GM18951 (cell line): ENCODE data around the gene GJB5.
"Not testable (repeated sequence)": the region's sequence is repeated elsewhere in the genome, so short reads cannot be mapped to it uniquely, and the experiment has no call there.

Source experiments
- POLR2A ChIP-seq: IDR thresholded peaks from 4 replicates; pipeline ENCODE4 v1.6.1; 2011; ENCODE audit warnings: mild to moderate bottlenecking; ENCODE audit not compliant: insufficient read length, insufficient read depth; ENCODE audit errors: extremely low read depth
- in situ Hi-C: fragments of 300-500 bp; cut with MboI; formaldehyde crosslinking; loops from one replicate; pipeline ENCODE4 v1.12.0; 2022; ENCODE audit warnings: low sequenced_read_pairs, mixed read lengths, inconsistent platforms; ENCODE audit not compliant: unreplicated experiment

GJB5 gene

DNA sequence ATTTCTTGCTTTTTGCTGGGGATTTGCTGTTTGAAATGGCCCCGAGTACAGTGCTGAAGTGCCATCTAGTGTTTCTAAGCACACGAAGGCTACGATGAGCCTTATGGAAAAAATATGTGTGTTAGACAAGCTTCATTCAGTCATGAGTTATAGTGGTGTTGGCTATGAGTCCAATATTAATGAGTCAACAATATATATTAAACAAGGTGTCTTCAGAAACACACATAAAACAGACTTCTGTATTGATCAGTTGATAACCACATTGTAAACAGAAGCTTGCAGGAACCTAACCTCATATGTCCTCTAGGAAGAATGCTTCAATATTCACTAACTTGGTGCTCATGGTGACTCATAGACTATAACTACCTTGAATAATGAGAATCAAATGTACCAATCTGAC lies 1.7 kb upstream of the GJB5 start:
- in situ Hi-C loops = no loop called here
- no peak for TF ChIP-seq POLR2A

DNA sequence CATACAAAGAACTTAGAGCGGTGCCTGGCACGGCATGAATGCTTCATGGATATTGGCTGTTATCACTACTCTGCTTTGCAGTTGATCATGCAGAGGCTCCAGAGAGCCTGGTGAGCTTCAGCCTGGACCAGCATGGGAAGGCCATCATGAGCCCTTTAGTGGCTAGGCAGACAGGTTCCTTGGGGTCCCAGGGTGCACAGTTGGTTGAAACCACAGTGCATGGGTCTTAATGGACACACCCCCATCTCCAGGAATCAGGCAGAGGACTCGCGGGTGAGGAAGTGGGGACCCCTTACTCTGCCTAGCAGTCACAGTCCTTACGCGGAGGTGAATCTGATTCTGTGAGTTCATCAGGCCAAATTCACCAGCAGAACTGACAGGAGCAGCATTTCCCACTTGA lies 1.1 kb downstream of the GJB5 start:
- TF ChIP-seq POLR2A = no peak
- in situ Hi-C loops = no loop called here

DNA sequence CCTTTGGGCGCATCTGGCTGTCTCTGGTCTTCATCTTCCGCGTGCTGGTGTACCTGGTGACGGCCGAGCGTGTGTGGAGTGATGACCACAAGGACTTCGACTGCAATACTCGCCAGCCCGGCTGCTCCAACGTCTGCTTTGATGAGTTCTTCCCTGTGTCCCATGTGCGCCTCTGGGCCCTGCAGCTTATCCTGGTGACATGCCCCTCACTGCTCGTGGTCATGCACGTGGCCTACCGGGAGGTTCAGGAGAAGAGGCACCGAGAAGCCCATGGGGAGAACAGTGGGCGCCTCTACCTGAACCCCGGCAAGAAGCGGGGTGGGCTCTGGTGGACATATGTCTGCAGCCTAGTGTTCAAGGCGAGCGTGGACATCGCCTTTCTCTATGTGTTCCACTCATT lies 2.5 kb downstream of the GJB5 start:
- TF ChIP-seq POLR2A = no peak
- in situ Hi-C loops = no loop called here

DNA sequence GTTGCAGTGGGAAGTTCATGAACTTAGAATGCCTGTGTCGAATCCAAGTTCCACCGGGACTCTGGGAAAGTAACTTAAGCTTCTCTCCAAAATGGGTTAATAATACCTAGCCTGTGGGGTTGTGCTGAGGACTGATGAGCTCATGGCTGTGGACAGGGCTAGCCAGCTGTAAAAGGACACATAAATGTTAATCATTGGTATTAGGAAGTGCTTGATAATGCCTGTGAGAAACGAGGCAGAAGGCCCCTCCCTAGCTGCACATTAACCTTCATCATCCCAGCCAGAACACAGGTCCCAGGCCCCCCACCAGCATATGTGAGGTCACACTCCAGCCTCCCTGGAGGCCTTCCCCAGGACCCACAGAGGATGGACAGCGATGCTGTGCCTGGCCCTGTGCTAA lies 3.9 kb downstream of the GJB5 start:
- TF ChIP-seq POLR2A = no peak
- in situ Hi-C loops = no loop called here

DNA sequence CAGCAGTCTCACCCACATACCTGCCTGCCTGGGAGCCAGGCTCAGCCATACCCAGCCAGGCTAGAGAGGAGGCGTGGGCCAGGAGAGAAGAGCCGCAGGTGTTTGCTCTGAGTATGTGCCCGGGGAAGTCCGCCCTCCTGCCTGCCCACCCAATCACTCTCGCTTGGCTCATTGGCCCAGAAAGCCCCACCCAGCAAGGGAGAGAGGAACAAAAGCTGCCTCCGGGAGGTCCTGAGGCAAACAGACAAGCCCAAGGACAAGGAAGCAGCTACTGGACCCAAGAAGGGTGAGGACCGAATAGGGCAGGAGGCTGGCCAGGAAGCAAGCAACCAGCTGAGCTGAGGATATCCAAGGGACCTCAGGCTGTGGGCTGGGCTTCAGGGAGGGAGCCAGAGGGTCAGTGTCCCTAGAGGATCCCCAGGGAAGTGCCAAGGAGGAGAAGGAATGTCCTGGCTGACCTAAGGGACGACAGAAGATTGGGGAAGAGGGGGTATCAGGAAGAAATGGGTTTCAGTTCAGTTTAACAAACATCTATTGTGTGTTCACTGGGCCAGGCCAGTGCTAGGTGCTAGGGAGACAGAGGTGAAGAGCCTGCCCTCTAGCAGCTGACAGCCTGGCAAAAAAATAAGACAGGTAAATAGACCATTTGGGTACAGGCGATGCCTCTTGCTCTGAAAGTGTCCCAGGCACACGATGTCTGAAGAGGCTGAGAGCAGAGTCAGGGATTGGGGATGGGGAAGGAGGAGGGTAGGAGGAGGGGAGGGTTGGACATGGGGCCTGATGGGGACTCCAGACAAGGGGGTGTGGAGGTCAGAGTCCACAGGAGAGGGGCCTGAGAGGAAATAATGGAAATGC lies 4.9 kb downstream of the GJB5 start, which contains the start of gene GJB4:
TSS of gene GJB4 (plus strand) at position 238 of the 855 bp plus-strand sequence. CDS start 1,515 bp downstream, outside the sequence.
- in situ Hi-C loops = no loop called here
- no peak for TF ChIP-seq POLR2A

DNA sequence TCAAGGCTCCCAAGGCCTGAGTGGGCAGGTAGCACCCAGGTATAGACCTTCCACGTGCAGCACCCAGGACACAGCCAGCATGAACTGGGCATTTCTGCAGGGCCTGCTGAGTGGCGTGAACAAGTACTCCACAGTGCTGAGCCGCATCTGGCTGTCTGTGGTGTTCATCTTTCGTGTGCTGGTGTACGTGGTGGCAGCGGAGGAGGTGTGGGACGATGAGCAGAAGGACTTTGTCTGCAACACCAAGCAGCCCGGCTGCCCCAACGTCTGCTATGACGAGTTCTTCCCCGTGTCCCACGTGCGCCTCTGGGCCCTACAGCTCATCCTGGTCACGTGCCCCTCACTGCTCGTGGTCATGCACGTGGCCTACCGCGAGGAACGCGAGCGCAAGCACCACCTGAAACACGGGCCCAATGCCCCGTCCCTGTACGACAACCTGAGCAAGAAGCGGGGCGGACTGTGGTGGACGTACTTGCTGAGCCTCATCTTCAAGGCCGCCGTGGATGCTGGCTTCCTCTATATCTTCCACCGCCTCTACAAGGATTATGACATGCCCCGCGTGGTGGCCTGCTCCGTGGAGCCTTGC lies 6.4 kb downstream of the GJB5 start:
- TF ChIP-seq POLR2A = no peak
- in situ Hi-C loops = no loop called here

DNA sequence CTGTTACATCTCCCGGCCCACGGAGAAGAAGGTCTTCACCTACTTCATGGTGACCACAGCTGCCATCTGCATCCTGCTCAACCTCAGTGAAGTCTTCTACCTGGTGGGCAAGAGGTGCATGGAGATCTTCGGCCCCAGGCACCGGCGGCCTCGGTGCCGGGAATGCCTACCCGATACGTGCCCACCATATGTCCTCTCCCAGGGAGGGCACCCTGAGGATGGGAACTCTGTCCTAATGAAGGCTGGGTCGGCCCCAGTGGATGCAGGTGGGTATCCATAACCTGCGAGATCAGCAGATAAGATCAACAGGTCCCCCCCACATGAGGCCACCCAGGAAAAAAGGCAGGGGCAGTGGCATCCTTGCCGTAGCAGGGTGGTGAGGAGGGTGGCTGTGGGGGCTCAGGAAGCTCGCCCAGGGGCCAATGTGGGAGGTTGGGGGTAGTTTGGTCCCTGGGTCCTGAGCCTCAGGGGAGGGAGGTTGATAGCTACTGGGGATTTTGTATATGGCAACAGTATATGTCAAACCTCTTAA lies 7.0 kb downstream of the GJB5 start:
- TF ChIP-seq POLR2A = no peak
- in situ Hi-C loops = no loop called here

DNA sequence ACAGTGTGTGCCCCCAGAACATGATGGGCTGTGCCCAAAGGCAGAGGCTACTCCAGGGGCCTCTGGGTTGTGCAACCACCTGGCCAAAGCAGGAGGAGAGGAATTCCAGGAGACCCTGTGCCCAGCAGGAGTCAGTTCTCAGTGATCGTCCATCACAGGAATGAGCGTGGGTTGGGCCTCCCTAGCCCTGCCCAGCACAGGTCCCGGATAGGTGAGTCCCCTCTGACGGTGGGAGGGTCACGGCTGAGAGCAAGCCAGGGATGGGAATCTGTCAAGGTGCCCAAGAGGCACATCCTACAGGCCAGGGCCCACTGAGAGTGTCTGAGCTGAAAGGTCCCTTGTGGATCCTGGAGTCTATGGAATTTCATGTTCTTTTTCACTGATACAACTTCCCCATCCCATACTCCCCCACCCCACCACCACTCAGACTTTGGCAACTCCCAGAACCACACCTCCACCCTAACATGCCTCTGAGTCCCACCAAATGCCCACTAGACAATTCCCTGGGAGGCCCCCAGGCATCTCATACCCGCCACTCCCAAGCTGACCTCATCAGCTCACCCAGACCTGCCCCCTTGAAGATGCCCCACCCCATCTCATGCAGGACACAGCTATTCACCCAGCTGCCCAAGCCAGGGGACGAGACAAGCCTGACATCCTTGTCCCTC lies 7.8 kb downstream of the GJB5 start:
- no peak for TF ChIP-seq POLR2A
- in situ Hi-C loops = no loop called here

DNA sequence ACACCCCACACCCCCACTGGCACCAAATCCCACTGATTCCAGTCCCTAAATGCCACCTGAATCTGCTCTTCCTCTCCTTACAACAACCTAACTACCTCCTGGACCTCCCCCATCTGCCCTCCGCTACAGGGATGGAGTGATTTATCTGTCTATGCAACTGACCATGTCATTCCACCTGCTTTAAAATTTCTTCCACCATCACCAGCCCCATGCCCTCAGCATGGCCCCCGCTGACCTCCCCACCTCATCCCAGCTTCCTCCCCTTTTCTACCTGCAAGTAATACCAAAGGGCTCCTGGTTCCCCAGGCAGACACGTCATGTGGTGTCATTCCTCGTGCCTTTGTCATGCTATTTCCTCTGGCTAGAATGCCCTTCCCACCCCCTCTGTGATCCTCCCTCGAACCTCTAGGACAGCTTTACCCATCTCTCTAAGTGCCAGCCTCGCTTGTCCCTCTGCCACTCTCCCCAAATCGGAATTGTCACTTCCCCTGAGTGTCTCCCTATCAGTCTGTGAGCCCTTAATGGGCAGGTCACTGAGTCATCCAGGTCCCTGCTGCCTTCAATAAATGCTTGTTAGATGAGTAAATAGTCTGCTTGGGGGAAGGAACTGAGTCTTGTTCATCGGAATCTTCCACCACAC lies 8.4 kb downstream of the GJB5 start:
- in situ Hi-C loops = no loop called here
- TF ChIP-seq POLR2A = no peak

DNA sequence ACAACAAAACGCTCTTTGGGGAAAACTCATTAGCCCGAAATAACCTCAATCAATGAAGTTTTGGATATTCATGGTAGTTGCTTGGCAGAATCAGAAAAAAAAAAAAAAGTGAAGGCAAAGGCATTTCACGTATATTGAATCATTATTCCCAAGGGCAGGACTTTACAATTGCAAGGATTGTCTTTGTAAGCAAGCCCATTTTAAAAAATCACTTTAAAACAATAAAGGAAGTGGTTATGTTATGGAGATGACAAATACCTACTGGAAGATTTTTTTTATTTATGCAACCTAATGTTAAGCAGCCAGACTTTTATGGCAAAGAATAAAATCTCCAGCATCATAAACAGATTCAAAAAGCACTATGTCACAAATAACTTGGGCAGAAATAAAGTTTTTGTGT lies 14.0 kb downstream of the GJB5 start:
- in situ Hi-C loops = no loop called here
- TF ChIP-seq POLR2A = no peak

DNA sequence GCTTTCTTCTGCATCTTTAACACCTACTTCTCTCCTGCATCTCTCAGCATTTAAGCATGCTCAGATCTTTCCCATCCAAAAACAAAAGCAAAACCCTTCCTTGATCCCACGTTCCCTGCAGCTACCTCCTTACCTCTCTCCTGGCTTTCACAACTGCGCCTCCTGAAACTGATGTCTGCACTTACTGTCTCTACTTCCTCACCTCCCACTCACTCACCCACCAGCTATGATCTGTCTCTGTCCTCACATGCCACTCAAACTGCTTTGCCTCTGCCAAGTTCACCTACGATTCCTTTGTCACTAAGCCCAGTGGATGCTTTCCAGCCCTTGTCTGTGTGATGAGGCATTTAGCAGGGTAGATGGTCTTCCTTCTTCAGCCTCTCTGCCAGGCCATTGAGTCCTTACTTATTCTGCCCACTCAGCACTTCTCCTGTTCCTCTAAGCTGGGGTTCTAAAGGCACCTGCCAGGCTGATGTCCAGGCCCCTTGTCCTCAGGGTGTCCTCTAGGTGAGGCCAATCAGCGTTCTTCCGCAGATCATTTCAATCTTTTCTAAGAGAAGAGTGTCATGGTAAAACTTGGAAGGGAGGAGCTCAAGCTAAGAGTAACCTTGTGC lies 16.2 kb downstream of the GJB5 start:
- in situ Hi-C loops = no loop called here
- no peak for TF ChIP-seq POLR2A

DNA sequence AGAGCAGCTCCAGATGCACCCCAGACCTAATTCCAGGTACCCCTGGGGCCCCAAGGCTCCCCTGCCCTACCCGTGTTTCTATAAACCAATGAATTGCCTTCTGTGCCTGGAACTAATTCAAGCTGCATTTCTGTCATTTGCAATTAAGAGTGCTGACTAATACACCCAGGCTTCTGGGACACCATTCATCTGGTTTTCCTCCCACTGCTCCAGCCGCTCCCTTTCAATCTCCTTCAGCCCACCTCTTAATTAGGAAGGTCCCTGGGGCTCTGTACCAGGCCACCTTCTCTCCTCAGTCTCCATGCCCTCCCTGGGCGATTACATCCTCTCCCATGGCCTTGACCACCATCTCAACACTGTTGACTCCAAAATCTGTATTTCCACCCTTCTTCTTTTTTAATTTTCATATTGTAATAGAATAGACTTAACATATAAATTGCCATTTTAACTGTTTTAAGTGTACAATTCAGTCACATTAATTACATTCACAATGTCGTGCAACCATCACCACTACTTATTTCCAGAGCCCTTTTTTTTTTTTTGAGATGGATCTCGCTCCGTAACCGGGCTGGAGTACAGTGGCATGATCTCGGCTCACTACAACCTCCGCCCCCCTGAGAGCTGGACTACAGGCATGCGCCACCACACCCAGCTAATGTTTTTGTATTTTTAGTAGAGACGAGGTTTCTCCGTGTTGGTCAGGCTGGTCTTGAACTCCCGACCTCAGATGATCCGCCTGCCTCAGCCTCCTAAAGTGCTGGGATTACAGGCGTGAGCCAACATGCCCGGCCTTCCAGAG lies 16.9 kb downstream of the GJB5 start:
- TF ChIP-seq POLR2A = no peak
- in situ Hi-C loops = no loop called here

DNA sequence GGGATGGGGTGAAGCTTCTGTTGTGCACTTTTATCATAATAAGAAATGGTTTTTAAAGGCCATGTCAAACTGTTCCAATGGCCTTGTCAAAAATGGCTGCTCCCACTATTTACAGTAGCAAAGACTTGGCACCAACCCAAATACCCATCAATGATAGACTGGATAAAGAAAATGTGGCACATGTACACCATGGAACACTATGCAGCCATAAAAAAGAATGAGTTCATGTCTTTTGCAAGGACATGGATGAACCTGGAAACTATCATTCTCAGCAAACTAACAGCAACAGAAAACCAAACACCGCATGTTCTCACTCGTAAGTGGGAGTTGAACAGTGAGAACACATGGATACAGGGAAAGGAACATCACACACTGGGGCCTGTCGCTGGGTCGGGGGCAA lies 18.3 kb downstream of the GJB5 start:
- in situ Hi-C loops = not testable (repeated sequence)
